ENCODE data around the gene POLR1G.
A peak's percentile ranks its signal among the peaks of the same experiment; 100 is the strongest.

The POLR1G gene

GRCh38 chr19:45437328-45437727 lies 30.9 kb downstream of the POLR1G start:
- TF ChIP-seq, protein P1, sequence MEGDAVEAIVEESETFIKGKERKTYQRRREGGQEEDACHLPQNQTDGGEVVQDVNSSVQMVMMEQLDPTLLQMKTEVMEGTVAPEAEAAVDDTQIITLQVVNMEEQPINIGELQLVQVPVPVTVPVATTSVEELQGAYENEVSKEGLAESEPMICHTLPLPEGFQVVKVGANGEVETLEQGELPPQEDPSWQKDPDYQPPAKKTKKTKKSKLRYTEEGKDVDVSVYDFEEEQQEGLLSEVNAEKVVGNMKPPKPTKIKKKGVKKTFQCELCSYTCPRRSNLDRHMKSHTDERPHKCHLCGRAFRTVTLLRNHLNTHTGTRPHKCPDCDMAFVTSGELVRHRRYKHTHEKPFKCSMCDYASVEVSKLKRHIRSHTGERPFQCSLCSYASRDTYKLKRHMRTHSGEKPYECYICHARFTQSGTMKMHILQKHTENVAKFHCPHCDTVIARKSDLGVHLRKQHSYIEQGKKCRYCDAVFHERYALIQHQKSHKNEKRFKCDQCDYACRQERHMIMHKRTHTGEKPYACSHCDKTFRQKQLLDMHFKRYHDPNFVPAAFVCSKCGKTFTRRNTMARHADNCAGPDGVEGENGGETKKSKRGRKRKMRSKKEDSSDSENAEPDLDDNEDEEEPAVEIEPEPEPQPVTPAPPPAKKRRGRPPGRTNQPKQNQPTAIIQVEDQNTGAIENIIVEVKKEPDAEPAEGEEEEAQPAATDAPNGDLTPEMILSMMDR (conservative IDR thresholded peaks at IDR 0.05; ENCODE audit: low read length), result no peak
- no peak for DNase-seq (ENCODE audit: low read depth)
- no peak overlapping the region for H3K4me3 ChIP-seq (ENCODE audit: low read length)

DNA sequence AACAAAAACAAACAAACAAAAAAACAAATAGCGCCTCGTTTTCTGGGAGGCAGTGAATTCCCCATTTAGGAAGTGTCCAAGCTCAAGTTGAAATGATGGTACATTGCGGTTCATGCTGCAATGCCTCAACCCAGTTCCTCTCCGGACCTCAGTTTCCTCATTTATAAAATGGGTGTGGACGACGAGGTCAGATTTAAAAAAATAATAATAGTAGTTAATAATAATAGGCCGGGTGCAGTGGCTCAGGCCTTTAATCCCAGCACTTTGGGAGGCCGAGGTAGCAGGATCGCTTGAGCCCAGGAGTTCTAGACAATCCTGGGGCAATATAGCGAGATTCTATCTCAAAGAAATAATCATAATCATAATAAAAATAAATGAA lies 32.7 kb downstream of the POLR1G start:
- H3K4me3 ChIP-seq (ENCODE audit: low read length), result peak overlapping the region; percentile 56
- DNase-seq (ENCODE audit: low read depth), result no peak
- TF ChIP-seq, protein P1 (conservative IDR thresholded peaks at IDR 0.05; ENCODE audit: low read length), result no peak

DNA sequence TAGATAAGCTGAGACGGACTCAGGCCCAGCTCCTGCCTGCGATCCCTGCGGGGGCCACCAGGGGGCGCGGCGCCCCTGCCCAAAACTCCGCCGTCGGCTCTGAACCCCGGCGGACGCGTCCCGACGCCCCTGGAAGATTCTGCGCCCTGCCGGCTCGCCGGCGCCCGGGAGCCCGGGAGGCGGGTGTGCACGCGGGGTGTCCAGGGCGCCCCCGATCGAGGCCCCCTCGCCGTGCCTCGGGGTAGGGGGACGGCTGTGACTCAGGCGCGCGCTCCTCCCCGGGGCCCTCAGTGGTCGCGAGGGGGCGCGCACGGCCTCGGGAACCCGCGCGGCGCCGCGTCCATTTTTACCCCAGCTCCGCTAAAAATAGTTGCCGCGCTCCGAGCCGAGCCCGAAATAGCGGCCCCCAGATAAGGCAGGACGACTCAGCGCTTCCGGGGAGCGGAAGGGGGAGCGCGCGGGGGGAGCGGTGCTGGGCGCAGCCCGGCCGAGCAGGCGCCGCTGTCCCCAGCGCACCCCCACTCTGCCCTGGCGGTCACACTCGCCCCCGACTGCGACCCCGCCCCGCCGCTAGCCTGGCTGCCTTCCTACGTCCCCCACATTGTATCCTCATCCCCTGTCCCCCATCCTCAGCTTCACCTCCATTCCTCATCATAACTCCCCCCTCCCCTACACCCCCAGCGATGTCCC lies 33.3 kb downstream of the POLR1G start:
- DNase-seq (ENCODE audit: low read depth), result peak; percentile 81
- TF ChIP-seq, protein P1 (conservative IDR thresholded peaks at IDR 0.05; ENCODE audit: low read length), result peak; percentile 78
- peak overlapping the region; percentile 56 for H3K4me3 ChIP-seq (ENCODE audit: low read length)

DNA sequence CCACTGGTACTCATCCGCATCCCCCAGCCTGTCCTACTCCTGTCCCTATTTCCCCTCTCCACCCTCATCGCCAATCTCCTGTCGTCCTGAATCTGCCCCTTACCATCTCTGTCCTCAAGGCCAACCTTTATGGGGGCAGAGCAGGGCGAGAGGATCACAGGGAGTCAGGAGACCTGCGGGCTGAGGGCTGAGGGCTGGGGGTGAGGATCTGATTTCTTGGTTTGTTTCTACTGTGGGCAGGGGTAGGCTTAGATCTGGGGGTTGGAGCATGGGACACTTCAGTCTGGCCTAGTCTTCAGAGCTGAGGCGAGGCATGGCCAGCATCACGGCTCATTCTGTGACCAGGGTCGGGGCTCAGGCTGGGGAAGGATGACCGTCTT lies 33.8 kb downstream of the POLR1G start:
- H3K4me3 ChIP-seq (ENCODE audit: low read length), result peak overlapping the region; percentile 56
- TF ChIP-seq, protein P1 (conservative IDR thresholded peaks at IDR 0.05; ENCODE audit: low read length), result no peak
- DNase-seq (ENCODE audit: low read depth), result no peak

DNA sequence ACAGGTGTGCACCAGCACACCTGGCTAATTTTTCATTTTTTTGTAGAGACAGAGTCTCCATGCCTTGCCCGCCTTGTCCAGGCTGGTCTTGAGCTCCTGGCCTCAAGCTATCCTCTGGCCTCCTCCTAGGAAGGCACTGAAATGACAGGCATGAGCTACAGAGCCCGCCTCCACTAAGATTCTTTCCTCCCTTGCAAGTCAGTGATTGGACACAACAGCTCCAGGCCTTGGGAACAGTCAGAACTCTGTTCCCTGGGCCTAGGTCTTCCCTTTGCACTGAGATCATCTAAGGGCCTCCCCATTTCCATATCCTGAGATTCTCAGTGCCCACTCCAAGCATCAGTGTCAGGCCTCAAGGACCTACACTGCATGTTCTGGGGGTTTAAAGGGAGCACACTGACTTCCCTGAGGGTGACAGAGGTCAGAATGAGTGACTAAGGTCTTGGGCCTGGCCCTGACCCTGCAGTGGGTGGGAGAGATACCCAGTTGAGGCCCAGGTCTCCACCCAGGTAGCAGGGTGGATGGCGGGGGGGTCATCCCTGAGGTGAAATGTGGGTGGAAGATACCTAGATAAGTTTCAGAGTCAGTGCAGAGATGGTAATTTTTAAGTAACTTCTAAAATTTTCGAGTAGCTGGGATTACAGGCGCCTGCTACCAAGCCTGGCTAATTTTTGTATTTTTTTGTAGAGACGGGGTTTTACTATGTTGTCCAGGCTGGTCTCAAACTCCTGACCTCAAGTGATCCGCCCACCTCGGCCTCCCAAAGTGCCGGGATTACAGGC lies 34.6 kb downstream of the POLR1G start:
- TF ChIP-seq, protein P1 (conservative IDR thresholded peaks at IDR 0.05; ENCODE audit: low read length), result no peak
- DNase-seq (ENCODE audit: low read depth), result peak; percentile 51
- no peak overlapping the region for H3K4me3 ChIP-seq (ENCODE audit: low read length)

DNA sequence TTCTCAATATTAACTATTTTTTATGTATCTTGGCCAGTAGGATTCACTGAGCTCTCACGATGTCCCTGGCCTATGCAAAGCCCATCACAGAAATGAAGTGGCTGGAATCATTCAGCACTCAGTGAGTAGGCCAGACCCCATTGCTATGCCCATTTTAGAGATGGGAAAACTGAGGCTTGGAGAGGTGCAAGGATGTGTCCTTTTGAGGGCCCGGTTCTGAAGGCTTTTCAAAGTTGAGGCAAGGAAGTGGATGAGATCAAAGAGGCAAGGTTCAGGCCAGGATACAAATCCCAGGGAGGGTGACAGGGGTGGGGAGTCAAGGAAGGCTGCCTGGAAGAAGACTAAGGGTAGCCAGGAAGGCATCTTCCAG lies 35.9 kb downstream of the POLR1G start:
- TF ChIP-seq, protein P1 (conservative IDR thresholded peaks at IDR 0.05; ENCODE audit: low read length), result no peak
- H3K4me3 ChIP-seq (ENCODE audit: low read length), result no peak overlapping the region
- no peak for DNase-seq (ENCODE audit: low read depth)

Data from AG10803 (cell line).